ENCODE results near the gene PRKCB.

The PRKCB gene

GRCh38 chr16:24051125-24051524 is 215.3 kb downstream of the PRKCB start:
- DNase-seq, result no peak

- no peak for DNase-seq
Measured at GRCh38 chr16:24052329-24053098, 216.7 kb downstream of the PRKCB start.

- no peak for DNase-seq
Measured at GRCh38 chr16:24053099-24053946, 217.5 kb downstream of the PRKCB start.

- DNase-seq, result peak in 1 of 14 donors; percentile 3
Measured at GRCh38 chr16:24054741-24055491, 219.1 kb downstream of the PRKCB start.

- DNase-seq, result no peak
Measured at GRCh38 chr16:24062270-24062817, 226.6 kb downstream of the PRKCB start.

- no peak for DNase-seq
Measured at GRCh38 chr16:24069036-24069590, 233.3 kb downstream of the PRKCB start.

GRCh38 chr16:24070851-24071250 is 235.1 kb downstream of the PRKCB start:
- peak in 1 of 14 donors; percentile 6 for DNase-seq

- no peak for DNase-seq
Measured at GRCh38 chr16:24071666-24072360, 236.0 kb downstream of the PRKCB start.

- no peak for DNase-seq
Measured at GRCh38 chr16:24073321-24073720, 237.5 kb downstream of the PRKCB start.

- no peak for DNase-seq
Measured at GRCh38 chr16:24074574-24074973, 238.8 kb downstream of the PRKCB start.

GRCh38 chr16:24075302-24075701 is 239.5 kb downstream of the PRKCB start:
- no peak for DNase-seq

GRCh38 chr16:24075931-24076716 is 240.3 kb downstream of the PRKCB start:
- DNase-seq, result no peak

GRCh38 chr16:24077292-24077691 is 241.5 kb downstream of the PRKCB start:
- DNase-seq, result no peak

- no peak for DNase-seq
Measured at GRCh38 chr16:24077966-24078365, 242.2 kb downstream of the PRKCB start.

- no peak for DNase-seq
Measured at GRCh38 chr16:24085666-24086065, 249.9 kb downstream of the PRKCB start.

GRCh38 chr16:24087891-24088410 is 252.2 kb downstream of the PRKCB start:
- no peak for DNase-seq

- no peak for DNase-seq
Measured at GRCh38 chr16:24088767-24089166, 253.0 kb downstream of the PRKCB start.

GRCh38 chr16:24091125-24091524 is 255.3 kb downstream of the PRKCB start:
- DNase-seq, result no peak

- DNase-seq, result no peak
Measured at GRCh38 chr16:24093049-24093448, 257.3 kb downstream of the PRKCB start.

- no peak for DNase-seq
Measured at GRCh38 chr16:24094660-24095059, 258.9 kb downstream of the PRKCB start.

- DNase-seq, result no peak
Measured at GRCh38 chr16:24098896-24099295, 263.1 kb downstream of the PRKCB start.

Data from C1 segment of cervical spinal cord (tissue), 14 donors.